WI38 (cell line): Measurements from ENCODE around the gene RPE65.
A peak's percentile ranks its signal among the peaks of the same experiment; 100 is the strongest.
"Not testable (repeated sequence)": the region's sequence is repeated elsewhere in the genome, so short reads cannot be mapped to it uniquely, and the experiment has no call there.

Experiments
- H3K4me3 ChIP-seq: 2 replicates; pipeline ENCODE4 v1.5.1; 2011; ENCODE audit warnings: low read depth, mild to moderate bottlenecking, control low read depth, low read length
- CTCF ChIP-seq: IDR thresholded peaks from 2 replicates; pipeline ENCODE4 v1.5.1; 2012; ENCODE audit warnings: low read depth, mild to moderate bottlenecking, control low read depth, low read length

The RPE65 gene

DNA sequence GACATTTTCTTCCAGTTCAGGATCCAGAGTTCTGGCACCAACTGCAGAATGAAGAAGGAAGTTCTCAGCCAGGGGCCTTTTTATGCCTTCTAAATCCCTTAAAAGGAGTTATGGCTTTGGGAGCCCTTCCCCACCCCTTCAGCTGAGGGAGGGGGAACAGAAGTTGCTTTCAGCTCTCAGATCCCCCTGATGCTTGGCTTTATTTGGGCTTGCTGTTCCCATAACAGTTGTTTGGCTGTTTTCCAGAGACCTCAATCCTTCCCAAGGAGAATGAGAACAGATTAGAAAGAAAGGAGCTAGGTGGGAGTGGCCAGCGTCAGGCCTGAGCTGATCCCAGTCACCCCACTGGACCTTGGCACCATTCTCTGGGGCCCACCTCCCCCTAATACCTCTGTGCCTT lies at the start of gene RPE65:
Gene RPE65, minus strand, starts transcription at position 54 of the 400 bp plus-strand sequence. Its CDS starts 49 bp downstream, at position 5.
- no peak within 1 kb of the TSS for H3K4me3 ChIP-seq
- TF ChIP-seq CTCF: no peak

- no peak for TF ChIP-seq CTCF
- peak overlapping the region; percentile 96 for H3K4me3 ChIP-seq
Observed at GRCh38 chr1:68497358-68497698, 47.6 kb upstream of the RPE65 start.

DNA sequence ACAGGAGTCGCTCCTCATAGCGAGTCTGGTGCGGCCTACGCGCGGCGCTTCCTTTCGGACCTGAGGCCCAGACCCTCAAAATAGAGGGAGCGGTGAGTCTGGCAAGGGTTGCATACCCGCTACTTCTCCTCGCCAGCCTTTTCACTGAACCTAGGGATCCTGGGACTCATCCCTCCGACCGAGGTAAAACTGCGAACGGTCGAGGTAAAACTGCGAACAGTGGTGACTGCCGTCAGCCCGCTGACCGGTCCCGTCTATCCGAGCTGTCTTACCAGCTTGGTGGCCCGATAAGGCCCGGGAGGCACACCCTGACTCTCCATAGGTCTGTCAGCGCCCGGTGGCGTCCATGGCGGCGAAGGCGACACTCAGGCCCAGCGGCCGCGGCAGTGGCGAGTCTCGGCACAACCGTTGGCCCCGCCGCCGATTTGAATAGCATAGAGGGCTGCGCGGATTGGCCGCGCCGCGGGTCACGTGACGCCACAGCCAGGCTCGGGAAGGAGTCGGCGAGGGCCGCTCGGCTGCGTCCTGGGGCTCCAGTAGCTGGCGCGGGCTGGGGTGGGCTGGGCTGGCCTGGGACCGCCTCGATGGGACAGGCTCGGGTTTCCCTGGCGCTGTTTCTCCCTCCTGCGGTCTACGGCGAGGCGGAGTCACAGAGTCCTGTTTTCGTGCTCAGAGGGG lies 47.1 kb upstream of the RPE65 start, which contains the start of gene DEPDC1:
Gene DEPDC1, minus strand, starts transcription at position 403 of the 678 bp plus-strand sequence. Its CDS starts 83 bp downstream, at position 320.
- peak within 1 kb of the TSS; percentile 96 for H3K4me3 ChIP-seq
- TF ChIP-seq CTCF: no peak

DNA sequence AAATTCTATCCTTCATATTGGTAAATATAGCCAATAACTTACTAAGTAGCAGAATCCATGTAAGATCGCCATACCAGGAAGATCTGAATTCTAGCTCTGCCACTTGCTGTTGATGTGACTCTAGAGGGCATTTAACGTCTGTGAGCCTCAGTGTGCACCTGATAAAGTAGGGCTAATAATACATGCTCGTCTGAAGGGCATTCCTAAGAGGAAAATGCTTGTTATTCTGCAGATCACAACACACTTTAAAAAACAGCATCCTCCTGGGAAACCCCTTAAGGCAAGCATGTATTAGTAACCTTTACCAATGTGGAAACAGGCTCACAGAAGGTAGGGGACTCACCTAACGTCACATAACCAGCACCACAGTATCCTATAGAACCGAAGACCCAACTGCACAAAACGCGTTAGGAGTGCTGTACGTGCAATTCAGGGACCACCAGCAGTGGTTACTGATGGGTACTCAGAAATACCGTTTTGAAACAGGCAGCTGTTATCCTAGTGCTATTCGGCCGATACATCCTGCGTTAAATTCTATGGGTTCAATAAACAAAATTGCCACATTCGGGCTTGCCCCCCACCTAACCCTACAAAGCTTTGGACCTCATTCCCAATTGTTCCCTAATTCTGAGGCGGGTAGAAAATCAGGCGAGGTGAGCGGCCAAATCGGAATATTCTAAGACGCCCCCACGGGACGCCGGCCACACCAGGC lies 46.4 kb upstream of the RPE65 start:
- TF ChIP-seq CTCF: no peak
- H3K4me3 ChIP-seq: peak overlapping the region; percentile 96

- no peak for TF ChIP-seq CTCF
- peak overlapping the region; percentile 96 for H3K4me3 ChIP-seq
Observed at GRCh38 chr1:68495532-68495931, 45.8 kb upstream of the RPE65 start.

DNA sequence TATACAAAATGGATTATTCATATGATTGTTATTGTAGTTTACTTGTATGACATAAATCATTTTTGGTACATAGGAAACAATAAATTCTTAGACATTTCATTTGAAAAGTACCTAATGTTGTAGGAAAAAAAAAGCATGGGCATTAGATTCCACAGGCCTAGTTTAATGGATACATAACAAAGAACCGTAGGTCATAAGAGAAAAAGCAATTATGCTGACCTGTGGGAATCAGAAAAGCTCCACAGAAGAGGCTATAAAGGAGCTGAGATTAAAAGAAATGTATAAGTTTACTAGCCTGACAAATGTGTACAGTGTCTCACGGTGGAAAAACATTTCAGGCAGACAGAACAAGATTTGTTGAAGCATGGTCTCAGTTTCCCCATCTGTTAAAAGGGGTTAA lies 43.4 kb upstream of the RPE65 start:
- TF ChIP-seq CTCF: no peak

DNA sequence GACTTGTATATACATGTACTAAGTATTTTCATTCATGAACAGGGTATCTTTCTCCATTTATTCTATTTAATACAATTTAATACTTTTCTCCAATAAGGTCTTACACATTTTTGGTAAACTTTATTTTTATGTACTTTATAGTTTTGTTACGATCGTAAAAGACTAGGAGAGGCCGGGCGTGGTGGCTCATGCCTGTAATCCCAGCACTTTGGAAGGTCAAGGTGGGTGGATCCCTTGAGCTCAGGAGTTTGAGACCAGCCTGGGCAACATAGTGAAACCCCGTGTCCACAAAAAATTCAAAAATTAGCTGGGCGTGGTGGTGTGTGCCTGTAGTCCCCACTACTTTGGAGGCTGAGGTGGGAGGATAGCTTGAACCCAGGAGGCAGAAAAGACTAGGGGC lies 42.5 kb upstream of the RPE65 start:
- H3K4me3 ChIP-seq: not testable (repeated sequence)

More for the DNA sequence above, 43.4 kb upstream of the RPE65 start:
- H3K4me3 ChIP-seq: no peak overlapping the region
